GM12878 (cell line): ENCODE data around the gene POLD4. TPM values are rescaled to one million over a fixed set of nuclear protein-coding genes. Genes with fewer than 3 reads are reported as not detected.

Source experiments
- ATAC-seq: fragments of 200-7000 bp; cut with Tn5 transposase; 3 replicates; pipeline ENCODE4 v1.9.1; 2020; ENCODE audit warnings: mild to moderate bottlenecking, moderate library complexity
- BruUV-seq: library from RNA; stranded (reverse); fragments of 400-500 nt; replicated peaks from 2 replicates; lab custom pipeline; 2021; lab: Mats Ljungman, UMichigan
- CTCF ChIA-PET: fragments of 300-600 bp; sonication (Branson Sonifier 250); formaldehyde crosslinking; extraction: SDS; loops from one replicate; lab custom pipeline; 2021; ENCODE audit warnings: inconsistent platforms; lab: Yijun Ruan, JAX
- POLR2A ChIA-PET: fragments of 350-600 bp; formaldehyde crosslinking; extraction: SDS; loops from one replicate; lab custom pipeline; 2021; ENCODE audit warnings: inconsistent platforms; lab: Charles Lee
- RAD21 ChIA-PET: fragments of 300-600 bp; sonication (Branson Sonifier 250); formaldehyde crosslinking; loops from one replicate; lab custom pipeline; 2023; ENCODE audit warnings: antibody characterized with exemption; ENCODE audit not compliant: unreplicated experiment; lab: Charles Lee
- SMC1A ChIA-PET: fragments of 300-600 bp; sonication (Branson Sonifier 250); formaldehyde crosslinking; loops from one replicate; lab custom pipeline; 2023; ENCODE audit not compliant: unreplicated experiment, uncharacterized antibody; lab: Charles Lee
- DNase-seq: peaks from one replicate; pipeline ENCODE4 v3.0.0-alpha.2; 2011; ENCODE audit warnings: low read depth, low spot score
- FAIRE-seq: peaks from 3 replicates; lab custom pipeline; 2011; peaks lifted over from hg19 to GRCh38; lab: Jason Lieb, UNC
- H2AFZ ChIP-seq: 2 replicates; pipeline ENCODE4 v1.6.0; 2011; ENCODE audit warnings: low read depth, low read length, control low read depth; ENCODE audit not compliant: control insufficient read depth
- H3K27ac ChIP-seq: 2 replicates; pipeline ENCODE4 v1.5.1; 2011; ENCODE audit warnings: control low read depth; ENCODE audit not compliant: control insufficient read depth, insufficient read depth
- H3K27me3 ChIP-seq, 2 experiments: replicated peaks in 1 of 2; 2 replicates each; pipeline versions ENCODE4 v1.6.0 to v1.6.1; 2011; ENCODE audit warnings: low read length in 1 of 2; ENCODE audit not compliant: control insufficient read depth in 2 of 2, insufficient read depth in 2 of 2
- H3K36me3 ChIP-seq, 2 experiments: 2 replicates each; pipeline ENCODE4 v1.5.1; 2011; ENCODE audit warnings: low read length in 1 of 2; ENCODE audit not compliant: control insufficient read depth in 2 of 2, insufficient read depth in 2 of 2
- H3K4me1 ChIP-seq: 2 replicates; pipeline ENCODE4 v1.6.1; 2011; ENCODE audit warnings: mild to moderate bottlenecking, low read length, moderate library complexity, mixed read lengths; ENCODE audit not compliant: control insufficient read depth, insufficient read depth
- H3K4me2 ChIP-seq: 2 replicates; pipeline ENCODE4 v1.6.0; 2011; ENCODE audit warnings: control low read depth; ENCODE audit not compliant: control insufficient read depth, insufficient read depth
- H3K4me3 ChIP-seq: fragments of 200-600 bp; sonication (generic); 2 replicates; pipeline ENCODE4 v1.5.1; 2016
- H3K79me2 ChIP-seq: 2 replicates; pipeline ENCODE4 v1.6.0; 2011; ENCODE audit warnings: low read length; ENCODE audit not compliant: control insufficient read depth, insufficient read depth
- H3K9ac ChIP-seq: 2 replicates; pipeline ENCODE4 v1.8.0; 2011; ENCODE audit warnings: low read length, control low read depth, mixed read lengths; ENCODE audit not compliant: control insufficient read depth, insufficient read depth
- H3K9me3 ChIP-seq: replicated peaks from 3 replicates; pipeline ENCODE4 v1.5.1; 2011; ENCODE audit warnings: mild to moderate bottlenecking, low read length; ENCODE audit not compliant: control insufficient read depth, insufficient read depth
- H4K20me1 ChIP-seq: 2 replicates; pipeline ENCODE4 v1.6.0; 2011; ENCODE audit not compliant: control insufficient read depth, insufficient read depth
- BACH1 ChIP-seq: fragments of 450-650 bp; IDR thresholded peaks from 2 replicates; pipeline ENCODE4 v1.6.1; 2017; ENCODE audit warnings: mild to moderate bottlenecking, borderline replicate concordance
- BMI1 ChIP-seq: fragments of 450-650 bp; IDR thresholded peaks from 2 replicates; pipeline ENCODE4 v1.6.1; 2016; ENCODE audit warnings: mild to moderate bottlenecking, moderate library complexity, borderline replicate concordance
- GATAD2B ChIP-seq: fragments of 450-650 bp; conservative IDR thresholded peaks from 2 replicates; pipeline ENCODE4 v1.6.1; 2017; ENCODE audit warnings: low read depth, mild to moderate bottlenecking, moderate library complexity
- JUNB ChIP-seq: IDR thresholded peaks from 2 replicates; pipeline ENCODE4 v1.6.1; 2016; ENCODE audit warnings: antibody characterized with exemption, mild to moderate bottlenecking
- MTA2 ChIP-seq: fragments of 450-650 bp; IDR thresholded peaks from 2 replicates; pipeline ENCODE4 v1.6.1; 2016; ENCODE audit warnings: low read depth, mild to moderate bottlenecking, moderate library complexity
- PRDM15 ChIP-seq: fragments of 450-650 bp; formaldehyde crosslinking; IDR thresholded peaks from 2 replicates; pipeline ENCODE4 v1.4.0; 2020; ENCODE audit warnings: mild to moderate bottlenecking, moderate library complexity
- RFX5 ChIP-seq: IDR thresholded peaks from 2 replicates; pipeline ENCODE4 v1.6.1; 2011; ENCODE audit warnings: low read depth, low read length, improper control_type of control experiment
- RUNX3 ChIP-seq: IDR thresholded peaks from 2 replicates; pipeline ENCODE4 v1.6.1; 2012; ENCODE audit warnings: low read length, inconsistent platforms
- ZNF592 ChIP-seq: fragments of 450-650 bp; IDR thresholded peaks from 2 replicates; pipeline ENCODE4 v1.6.1; 2017; ENCODE audit warnings: mild to moderate bottlenecking, moderate library complexity
- WGBS: methylation state at CpG from one replicate; pipeline ENCODE4 v1.1.6; 2016; ENCODE audit warnings: low lambda C conversion rate; ENCODE audit not compliant: insufficient replicate concordance, insufficient coverage; ENCODE audit errors: missing lambda C conversion rate; 5-methylcytosine and 5-hydroxymethylcytosine counted together
- in situ Hi-C: fragments of 300-500 bp; cut with MboI; formaldehyde crosslinking; loops from 9 replicates; pipeline ENCODE4 v1.14.3; 2018; ENCODE audit warnings: mixed read lengths
- intact Hi-C: fragments of 100-400 bp; cut with micrococcal nuclease; formaldehyde crosslinking; loops from one replicate; pipeline ENCODE4 v1.14.2; 2022; ENCODE audit not compliant: unreplicated experiment
- polyA plus RNA-seq, 11 experiments: library from polyadenylated mRNA; depleted of rRNA in 4 of 11; unstranded in 6 of 11; stranded (reverse) in 5 of 11; fragments of >200 nt; fragmentation: Nextera tagmentation in 4 of 11; fragmentation: Illumina TruSeq in 1 of 11; extraction: Ambion mirVana in 4 of 11; extraction: Trizol in 1 of 11; gene quantifications; 1 replicate in 1 of 11; 2 replicates in 10 of 11; pipeline versions ENCODE4 v1.2.1 to v1.2.3, GENCODE V29; 2011 to 2016; ENCODE audit warnings: inconsistent platforms in 2 of 11, missing spikeins in 2 of 11, low read depth in 1 of 11
- total RNA-seq, 4 experiments: library from RNA; depleted of rRNA in 3 of 4; stranded (reverse); fragments of >200 nt in 3 of 4; fragmentation: Illumina TruSeq in 1 of 4; extraction: Trizol in 1 of 4; gene quantifications; 2 replicates each; pipeline versions ENCODE4 v1.2.1 to v1.2.3, GENCODE V29; 2013 to 2021

POLD4 gene
- total and polyA plus RNA-seq, 10 of the 15 experiments (the other 5 are each of a cell fraction or from before 2014, with no cell fraction given) = 8.1 to 176 (median 88.1) TPM

GRCh38 chr11:67391304-67392182 lies 38.2 kb upstream of the POLD4 start, which contains the start of gene RAD9A (continued):
- TF ChIP-seq PRDM15 (CRISPR knock-in tag) (peak; percentile 93), JUNB (no peak), RUNX3 (no peak), BACH1 (peak; percentile 80; the same call in 1 of the 2 replicates), BMI1 (no peak)

GRCh38 chr11:67390947-67391303 lies 37.6 kb upstream of the POLD4 start:
- no peak for FAIRE-seq
- TF ChIP-seq MTA2 = no peak
- TF ChIP-seq ZNF592 = no peak
- no peak for TF ChIP-seq GATAD2B
- TF ChIP-seq RFX5 = no peak

More at GRCh38 chr11:67390947-67391303, 37.6 kb upstream of the POLD4 start:
- RAD21 ChIA-PET = interaction anchor here (0.6 to 2.6 kb wide), 9 partner anchors 9 to 117 kb away, joined by 4 to 24 read pairs (median 6); partner anchors contain the start of genes CDK2AP2, CLCF1, PITPNM1 and PPP1CA
- no peak for ATAC-seq
- no TSS peak for BruUV-seq
- DNase-seq = no peak
- Histone ChIP-seq H3K27ac (peak overlapping the region; percentile 78), H3K9ac (peak overlapping the region; percentile 91), H3K36me3 (peaks cover 2 to 6% of the 10 kb centered on the region in 2 experiments; a peak in 3 of 4 replicates), H4K20me1 (no peaks in the 10 kb centered on the region; the same call in 1 of the 2 replicates), H3K4me1 (peaks cover 7% of the 10 kb centered on the region), H3K4me3 (peak overlapping the region; percentile 97), H3K79me2 (peaks cover 21% of the 10 kb centered on the region), H3K9me3 (no peaks in the 10 kb centered on the region), H2AFZ (peak overlapping the region; percentile 84; the same call in 1 of the 2 replicates), H3K27me3 (no peaks in the 10 kb centered on the region), H3K4me2 (peak overlapping the region; percentile 99)
- WGBS = 18% methylated on average over 14 of the region's 15 CpGs
- intact Hi-C loops (no loop called here), in situ Hi-C loops (no loop called here)
- CTCF ChIA-PET = interaction anchor here (0.8 to 25.5 kb wide), 6 partner anchors 9 to 224 kb away, joined by 3 to 1301 read pairs (median 10); partner anchors contain the start of genes CLCF1, PITPNM1, POLD4 and PPP1CA
- POLR2A ChIA-PET = interaction anchor here (0.6 to 2.8 kb wide), 8 partner anchors 11 to 127 kb away, joined by 3 to 48 read pairs (median 8); partner anchors contain the start of genes POLD4, PPP1CA and TBC1D10C
- SMC1A ChIA-PET = interaction anchor here (1.3 to 3.4 kb wide), 4 partner anchors 10 to 46 kb away, joined by 3 to 17 read pairs (median 6); partner anchors contain the start of gene PPP1CA
